ENCODE results near the gene GABRB2.

GABRB2 gene

DNA sequence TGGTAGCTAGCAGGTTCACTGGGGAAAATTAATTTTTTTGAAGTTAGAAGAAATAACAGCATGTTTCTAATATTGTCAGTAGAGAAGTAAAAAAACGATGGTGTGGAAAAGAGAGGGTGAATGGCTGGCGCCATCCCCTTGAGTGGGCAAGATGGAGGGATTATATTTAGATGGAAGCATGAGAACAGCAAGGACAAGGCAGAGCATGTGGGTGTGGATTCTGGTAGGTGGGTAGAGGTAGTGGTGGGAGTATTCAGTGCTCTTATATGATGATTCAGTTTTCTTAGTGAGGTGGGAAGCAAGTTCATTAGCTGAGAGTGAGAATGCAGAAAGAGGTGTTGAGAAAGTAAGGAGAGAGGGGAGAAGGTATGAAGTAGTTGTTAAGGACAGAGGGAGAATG lies 188.1 kb downstream of the GABRB2 start:
- H3K4me3 ChIP-seq (ENCODE audit: low read depth, low read length) = no peak overlapping the region
- TF ChIP-seq, protein P1, sequence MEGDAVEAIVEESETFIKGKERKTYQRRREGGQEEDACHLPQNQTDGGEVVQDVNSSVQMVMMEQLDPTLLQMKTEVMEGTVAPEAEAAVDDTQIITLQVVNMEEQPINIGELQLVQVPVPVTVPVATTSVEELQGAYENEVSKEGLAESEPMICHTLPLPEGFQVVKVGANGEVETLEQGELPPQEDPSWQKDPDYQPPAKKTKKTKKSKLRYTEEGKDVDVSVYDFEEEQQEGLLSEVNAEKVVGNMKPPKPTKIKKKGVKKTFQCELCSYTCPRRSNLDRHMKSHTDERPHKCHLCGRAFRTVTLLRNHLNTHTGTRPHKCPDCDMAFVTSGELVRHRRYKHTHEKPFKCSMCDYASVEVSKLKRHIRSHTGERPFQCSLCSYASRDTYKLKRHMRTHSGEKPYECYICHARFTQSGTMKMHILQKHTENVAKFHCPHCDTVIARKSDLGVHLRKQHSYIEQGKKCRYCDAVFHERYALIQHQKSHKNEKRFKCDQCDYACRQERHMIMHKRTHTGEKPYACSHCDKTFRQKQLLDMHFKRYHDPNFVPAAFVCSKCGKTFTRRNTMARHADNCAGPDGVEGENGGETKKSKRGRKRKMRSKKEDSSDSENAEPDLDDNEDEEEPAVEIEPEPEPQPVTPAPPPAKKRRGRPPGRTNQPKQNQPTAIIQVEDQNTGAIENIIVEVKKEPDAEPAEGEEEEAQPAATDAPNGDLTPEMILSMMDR (IDR thresholded peaks at IDR 0.05; ENCODE audit: borderline replicate concordance, insufficient read depth, low read depth, low read length) = no peak

DNA sequence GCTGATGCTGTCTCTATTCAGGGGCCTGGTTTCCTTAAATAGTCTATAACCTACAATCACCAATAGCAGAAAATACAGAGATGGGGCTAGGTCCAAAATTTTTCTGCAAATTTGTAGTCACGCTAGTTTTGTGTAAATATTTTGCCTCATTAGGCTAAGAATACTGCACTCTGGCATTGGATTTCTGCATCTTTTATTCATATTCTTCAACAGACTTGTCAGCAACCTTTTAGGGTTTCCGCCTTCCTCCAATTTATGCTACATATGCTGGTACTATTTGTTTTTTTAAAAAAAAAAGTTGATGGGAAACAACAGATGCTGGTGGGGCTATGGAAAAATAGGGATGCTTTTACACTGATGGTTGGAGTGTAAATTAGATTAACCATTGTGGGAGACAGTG lies 202.3 kb downstream of the GABRB2 start:
- TF ChIP-seq, protein P1 (IDR thresholded peaks at IDR 0.05; ENCODE audit: borderline replicate concordance, insufficient read depth, low read depth, low read length) = no peak
- no peak overlapping the region for H3K4me3 ChIP-seq (ENCODE audit: low read depth, low read length)

- TF ChIP-seq, protein P1 (IDR thresholded peaks at IDR 0.05; ENCODE audit: borderline replicate concordance, insufficient read depth, low read depth, low read length) = no peak
Observed at GRCh38 chr5:161342886-161343285, 203.6 kb downstream of the GABRB2 start.

GRCh38 chr5:161340012-161340411 lies 206.5 kb downstream of the GABRB2 start:
- TF ChIP-seq, protein P1 (IDR thresholded peaks at IDR 0.05; ENCODE audit: borderline replicate concordance, insufficient read depth, low read depth, low read length) = no peak

More at GRCh38 chr5:161342886-161343285, 203.6 kb downstream of the GABRB2 start:
- H3K4me3 ChIP-seq (ENCODE audit: low read depth, low read length) = no peak overlapping the region

DNA sequence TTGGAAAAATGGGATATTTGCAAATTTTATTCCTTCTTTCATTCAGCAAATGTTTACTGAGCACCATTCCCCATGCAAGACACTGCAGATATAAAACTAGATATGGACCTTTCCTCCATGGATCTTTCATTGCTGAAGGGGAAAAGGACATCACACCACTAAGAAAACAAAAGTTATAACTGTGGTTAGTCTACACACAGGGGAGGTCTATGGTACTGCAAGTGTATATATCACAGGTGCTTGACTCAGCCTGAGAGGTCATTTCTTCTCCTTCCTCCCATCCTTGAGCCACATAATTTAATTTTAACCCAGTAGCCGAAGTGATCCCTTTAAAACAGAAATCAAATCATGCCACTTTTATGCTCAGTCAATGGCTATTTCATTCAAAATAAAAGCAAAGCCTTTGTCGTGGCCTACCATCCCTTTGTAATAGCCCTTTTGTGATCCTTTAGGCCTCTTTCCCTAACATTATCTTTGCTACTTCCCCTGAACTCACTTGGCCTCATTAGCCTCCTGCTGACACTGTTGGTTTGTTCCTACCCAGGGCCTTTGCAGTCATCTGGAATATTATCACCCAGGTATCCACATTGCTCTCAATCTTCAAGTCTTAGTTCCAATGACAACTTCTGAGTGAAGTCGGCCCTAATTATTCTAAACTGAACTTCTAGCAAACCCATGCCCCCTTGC lies 213.2 kb downstream of the GABRB2 start:
- H3K4me3 ChIP-seq (ENCODE audit: low read depth, low read length) = no peak overlapping the region
- TF ChIP-seq, protein P1 (IDR thresholded peaks at IDR 0.05; ENCODE audit: borderline replicate concordance, insufficient read depth, low read depth, low read length) = no peak

More at GRCh38 chr5:161340012-161340411, 206.5 kb downstream of the GABRB2 start:
- no peak overlapping the region for H3K4me3 ChIP-seq (ENCODE audit: low read depth, low read length)

DNA sequence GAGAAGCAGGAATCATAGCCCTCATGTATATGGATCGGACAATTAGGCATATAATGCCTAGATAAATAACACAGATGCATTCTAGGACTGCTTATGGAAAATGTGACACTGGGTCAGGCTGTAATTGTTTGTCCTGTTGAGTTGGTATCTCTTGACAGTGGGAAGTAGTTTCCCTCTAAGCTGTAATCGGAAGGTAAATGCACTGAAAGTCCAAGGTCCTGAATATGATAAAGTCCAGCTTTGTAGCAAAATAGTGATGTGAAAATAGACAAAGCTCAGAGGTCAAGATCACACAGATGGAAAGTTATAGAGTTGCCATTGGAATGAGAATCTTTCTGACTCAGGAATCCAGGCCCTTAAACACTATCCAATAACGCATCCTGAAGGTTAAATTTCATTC lies 214.2 kb downstream of the GABRB2 start:
- no peak overlapping the region for H3K4me3 ChIP-seq (ENCODE audit: low read depth, low read length)
- TF ChIP-seq, protein P1 (IDR thresholded peaks at IDR 0.05; ENCODE audit: borderline replicate concordance, insufficient read depth, low read depth, low read length) = no peak

GRCh38 chr5:161314033-161314432 lies 232.5 kb downstream of the GABRB2 start:
- H3K4me3 ChIP-seq (ENCODE audit: low read depth, low read length) = no peak overlapping the region
- TF ChIP-seq, protein P1 (IDR thresholded peaks at IDR 0.05; ENCODE audit: borderline replicate concordance, insufficient read depth, low read depth, low read length) = no peak

Data from GM12875 (cell line).